ENCODE measurements around the gene CTBP2.

The CTBP2 gene

GRCh38 chr10:125063256-125063925, 97.0 kb downstream of the CTBP2 start:
- DNase-seq (ENCODE audit: low read depth in 2 of 2), result no peak
- H3K4me3 ChIP-seq (replicated peaks in 1 of 2; ENCODE audit: low read depth in 2 of 2, low read length in 2 of 2), result no peak overlapping the region
- TF ChIP-seq, protein P1, sequence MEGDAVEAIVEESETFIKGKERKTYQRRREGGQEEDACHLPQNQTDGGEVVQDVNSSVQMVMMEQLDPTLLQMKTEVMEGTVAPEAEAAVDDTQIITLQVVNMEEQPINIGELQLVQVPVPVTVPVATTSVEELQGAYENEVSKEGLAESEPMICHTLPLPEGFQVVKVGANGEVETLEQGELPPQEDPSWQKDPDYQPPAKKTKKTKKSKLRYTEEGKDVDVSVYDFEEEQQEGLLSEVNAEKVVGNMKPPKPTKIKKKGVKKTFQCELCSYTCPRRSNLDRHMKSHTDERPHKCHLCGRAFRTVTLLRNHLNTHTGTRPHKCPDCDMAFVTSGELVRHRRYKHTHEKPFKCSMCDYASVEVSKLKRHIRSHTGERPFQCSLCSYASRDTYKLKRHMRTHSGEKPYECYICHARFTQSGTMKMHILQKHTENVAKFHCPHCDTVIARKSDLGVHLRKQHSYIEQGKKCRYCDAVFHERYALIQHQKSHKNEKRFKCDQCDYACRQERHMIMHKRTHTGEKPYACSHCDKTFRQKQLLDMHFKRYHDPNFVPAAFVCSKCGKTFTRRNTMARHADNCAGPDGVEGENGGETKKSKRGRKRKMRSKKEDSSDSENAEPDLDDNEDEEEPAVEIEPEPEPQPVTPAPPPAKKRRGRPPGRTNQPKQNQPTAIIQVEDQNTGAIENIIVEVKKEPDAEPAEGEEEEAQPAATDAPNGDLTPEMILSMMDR (IDR thresholded peaks at IDR 0.05; ENCODE audit: low read depth, low read length), result no peak

GRCh38 chr10:125062914-125063230, 97.5 kb downstream of the CTBP2 start:
- TF ChIP-seq, protein P1 (IDR thresholded peaks at IDR 0.05; ENCODE audit: low read depth, low read length), result no peak
- peak; percentile 35 to 58 for DNase-seq (ENCODE audit: low read depth in 2 of 2)
- H3K4me3 ChIP-seq (replicated peaks in 1 of 2; ENCODE audit: low read depth in 2 of 2, low read length in 2 of 2), result no peak overlapping the region

DNA sequence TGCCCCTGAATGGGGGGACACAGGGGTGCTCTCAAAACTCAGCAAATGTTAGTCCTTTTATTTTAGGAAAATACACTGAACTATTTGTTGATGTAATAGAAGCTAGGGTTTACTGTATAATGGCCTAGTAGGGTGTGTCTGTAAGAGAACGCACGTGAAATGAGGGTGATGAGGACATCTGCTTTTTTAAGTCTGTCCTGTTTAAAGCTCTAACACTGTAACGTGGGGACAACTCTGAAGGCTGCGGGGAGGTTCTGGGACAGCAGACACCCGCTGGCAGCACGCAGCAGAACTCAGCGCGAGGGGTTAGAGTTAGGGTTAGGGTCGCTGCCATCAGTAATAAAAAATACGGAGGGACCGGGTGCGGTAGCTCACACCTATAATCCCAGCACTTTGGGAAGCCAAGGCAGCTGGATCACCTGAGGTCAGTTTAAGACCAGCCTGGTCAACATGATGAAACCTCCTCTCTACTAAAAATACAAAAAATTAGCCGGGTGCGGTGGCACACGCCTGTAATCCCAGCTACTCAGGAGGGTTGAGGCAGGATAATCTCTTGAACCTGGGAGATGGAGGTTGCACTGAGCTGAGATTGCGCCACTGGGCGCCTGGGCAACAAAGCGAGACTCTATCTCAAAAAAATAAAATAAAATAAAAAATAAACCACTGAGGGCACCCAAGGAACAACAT, 98.0 kb downstream of the CTBP2 start:
- H3K4me3 ChIP-seq (replicated peaks in 1 of 2; ENCODE audit: low read depth in 2 of 2, low read length in 2 of 2), result no peak overlapping the region
- TF ChIP-seq, protein P1 (IDR thresholded peaks at IDR 0.05; ENCODE audit: low read depth, low read length), result no peak

DNA sequence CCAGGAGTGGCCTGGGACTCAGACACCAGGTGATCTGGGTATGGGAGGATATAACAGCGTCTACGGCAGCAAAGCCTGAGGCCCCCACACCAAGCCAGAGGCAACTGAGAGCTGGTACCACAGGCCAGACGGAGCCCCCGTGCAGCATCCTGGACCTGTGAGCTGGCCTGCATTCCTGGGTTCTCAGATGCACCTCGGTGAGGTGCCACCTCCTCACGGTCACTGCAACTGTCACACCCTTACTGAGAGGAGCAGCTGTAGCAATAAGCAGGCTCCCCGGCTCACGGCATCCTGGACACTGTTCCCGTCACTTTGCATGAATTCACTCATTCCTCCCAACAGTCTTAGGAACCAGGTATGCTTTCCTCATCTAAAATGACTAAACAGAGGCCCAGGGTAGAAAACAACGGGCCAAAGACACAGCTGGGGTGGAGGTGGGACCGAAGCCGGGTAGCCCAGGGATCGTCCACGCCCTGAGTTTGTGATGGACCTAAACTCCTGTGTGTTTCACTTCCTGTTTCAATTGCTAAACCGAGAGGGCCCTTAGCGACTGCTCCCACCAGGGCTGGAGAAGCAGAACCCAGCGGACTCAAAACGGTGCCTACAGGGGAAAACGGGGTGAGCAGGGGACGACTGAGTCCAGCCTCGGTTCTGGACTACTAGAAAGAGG, 98.7 kb downstream of the CTBP2 start:
- TF ChIP-seq, protein P1 (IDR thresholded peaks at IDR 0.05; ENCODE audit: low read depth, low read length), result no peak
- DNase-seq (ENCODE audit: low read depth in 2 of 2), result peak in 1 of 2 donors; percentile 31
- H3K4me3 ChIP-seq (replicated peaks in 1 of 2; ENCODE audit: low read depth in 2 of 2, low read length in 2 of 2), result no peak overlapping the region

More for the DNA sequence above, 98.0 kb downstream of the CTBP2 start:
- DNase-seq (ENCODE audit: low read depth in 2 of 2), result no peak

DNA sequence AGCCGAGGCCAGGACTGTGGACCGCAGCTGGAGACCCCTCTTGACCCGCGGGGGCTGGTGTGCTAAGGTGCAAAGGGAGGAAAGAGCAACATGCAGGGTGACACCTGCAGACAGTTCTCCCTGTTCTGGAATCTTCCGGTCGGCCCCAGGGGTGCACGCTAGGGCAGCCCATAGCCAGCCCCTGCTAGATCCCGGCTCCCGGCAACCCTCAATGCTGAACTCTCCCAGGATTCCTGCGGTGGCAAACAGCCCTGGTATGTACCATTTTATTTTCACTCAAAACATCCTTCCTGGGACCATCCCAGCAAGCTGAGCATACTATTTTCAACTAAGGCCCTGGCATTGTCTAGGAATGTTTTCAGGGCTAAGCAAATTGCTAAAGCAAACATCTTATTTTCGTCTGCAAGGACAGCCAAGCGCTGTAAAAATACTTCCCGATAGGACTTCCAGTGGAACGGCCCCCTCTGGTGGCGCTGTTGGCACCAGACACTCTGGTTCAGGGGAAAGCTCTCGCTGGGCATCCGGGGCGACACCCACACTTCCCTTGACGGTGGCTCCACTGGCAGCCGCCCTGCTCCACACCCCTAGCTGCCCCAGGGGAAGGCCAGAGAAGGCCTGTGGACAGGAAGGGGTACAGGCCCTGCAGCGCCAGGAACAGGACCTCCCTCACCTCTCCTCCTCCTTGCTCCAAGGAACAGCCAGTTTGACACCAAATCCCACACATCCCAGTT, 99.4 kb downstream of the CTBP2 start:
- TF ChIP-seq, protein P1 (IDR thresholded peaks at IDR 0.05; ENCODE audit: low read depth, low read length), result peak; percentile 82
- DNase-seq (ENCODE audit: low read depth in 2 of 2), result peak; percentile 84 to 87

GRCh38 chr10:125060482-125060825, 99.9 kb downstream of the CTBP2 start:
- DNase-seq (ENCODE audit: low read depth in 2 of 2), result peak; percentile 36 to 41
- H3K4me3 ChIP-seq (replicated peaks in 1 of 2; ENCODE audit: low read depth in 2 of 2, low read length in 2 of 2), result no peak overlapping the region
- TF ChIP-seq, protein P1 (IDR thresholded peaks at IDR 0.05; ENCODE audit: low read depth, low read length), result no peak

More for the DNA sequence above, 99.4 kb downstream of the CTBP2 start:
- no peak overlapping the region for H3K4me3 ChIP-seq (replicated peaks in 1 of 2; ENCODE audit: low read depth in 2 of 2, low read length in 2 of 2)
